Tongue (tissue), 2 donors: ENCODE measurements around the gene BORCS5. TPM values are rescaled to one million over a fixed set of nuclear protein-coding genes. Genes with fewer than 3 reads are reported as not detected.
A peak's percentile ranks its signal among the peaks of the same experiment; 100 is the strongest.
"Not testable (repeated sequence)": the region's sequence is repeated elsewhere in the genome, so short reads cannot be mapped to it uniquely, and the experiment has no call there.

Experiments
- DNase-seq: peaks from one replicate; pipeline ENCODE4 v3.0.0-alpha.2; 2015
- total RNA-seq: library from RNA; depleted of rRNA; stranded (reverse); fragments of >200 nt; gene quantifications from one replicate; pipeline ENCODE4 v1.2.3, GENCODE V29; 2014

BORCS5 gene
- total RNA-seq, 1 donor from 2014 or later = 35.7 TPM

GRCh38 chr12:12488823-12489550 is 132.1 kb downstream of the BORCS5 start:
- no peak for DNase-seq

- no peak for DNase-seq
These were observed 134.7 kb downstream of the BORCS5 start for GRCh38 chr12:12491606-12492005.

- no peak for DNase-seq
These were observed 135.7 kb downstream of the BORCS5 start for GRCh38 chr12:12492547-12492946.

GRCh38 chr12:12495536-12495935 is 138.7 kb downstream of the BORCS5 start:
- DNase-seq = no peak

GRCh38 chr12:12498210-12498609 is 141.3 kb downstream of the BORCS5 start:
- DNase-seq = no peak

GRCh38 chr12:12499909-12500604 is 143.2 kb downstream of the BORCS5 start:
- no peak for DNase-seq

GRCh38 chr12:12501121-12501520 is 144.2 kb downstream of the BORCS5 start:
- DNase-seq = no peak

DNA sequence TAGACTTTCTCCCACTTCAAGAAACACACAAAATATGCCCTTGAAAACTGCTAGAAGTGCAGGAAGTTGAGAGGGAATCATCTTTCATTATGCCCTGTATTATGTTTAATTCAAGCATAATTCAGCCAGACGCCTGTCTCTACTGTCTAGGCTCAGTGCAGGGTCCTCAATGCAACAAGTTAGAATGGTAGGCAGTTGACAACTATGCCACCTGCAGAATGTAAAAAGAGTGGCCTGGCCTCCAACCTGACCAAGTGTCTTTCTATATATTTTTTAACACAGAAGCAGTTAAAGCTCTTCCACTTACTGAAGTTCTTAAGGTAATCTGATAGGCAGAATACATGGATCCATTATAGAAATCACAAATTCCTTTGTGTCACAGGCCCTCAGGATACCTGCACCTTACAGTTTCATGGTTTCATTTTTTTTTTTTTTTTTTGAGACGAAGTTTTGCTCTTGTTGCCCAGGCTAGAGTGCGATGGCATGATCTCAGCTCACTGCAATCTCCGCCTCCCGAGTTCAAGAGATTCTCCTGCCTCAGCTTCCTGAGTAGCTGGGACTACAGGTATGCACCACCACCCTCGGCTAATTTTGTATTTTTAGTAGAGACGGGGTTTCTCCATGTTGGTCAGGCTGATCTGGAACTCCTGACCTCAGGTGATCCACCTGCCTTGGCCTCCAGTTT is 145.4 kb downstream of the BORCS5 start:
- not testable (repeated sequence) for DNase-seq

DNA sequence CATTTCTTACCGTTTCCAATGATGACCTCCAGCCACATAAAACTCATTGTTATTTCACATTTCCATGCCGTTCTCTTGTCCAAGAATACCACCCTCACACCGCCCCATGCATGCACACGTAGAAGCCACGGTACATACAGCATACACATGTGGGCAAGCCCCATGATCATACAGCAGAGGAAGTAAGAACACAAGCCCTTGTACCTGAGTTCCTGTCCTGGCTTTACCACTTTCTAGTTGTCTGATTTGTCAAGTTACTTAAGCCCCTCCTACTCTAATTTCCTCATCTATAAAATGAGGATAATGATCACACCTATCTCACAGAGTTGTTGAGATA is 145.9 kb downstream of the BORCS5 start:
- DNase-seq = no peak

DNA sequence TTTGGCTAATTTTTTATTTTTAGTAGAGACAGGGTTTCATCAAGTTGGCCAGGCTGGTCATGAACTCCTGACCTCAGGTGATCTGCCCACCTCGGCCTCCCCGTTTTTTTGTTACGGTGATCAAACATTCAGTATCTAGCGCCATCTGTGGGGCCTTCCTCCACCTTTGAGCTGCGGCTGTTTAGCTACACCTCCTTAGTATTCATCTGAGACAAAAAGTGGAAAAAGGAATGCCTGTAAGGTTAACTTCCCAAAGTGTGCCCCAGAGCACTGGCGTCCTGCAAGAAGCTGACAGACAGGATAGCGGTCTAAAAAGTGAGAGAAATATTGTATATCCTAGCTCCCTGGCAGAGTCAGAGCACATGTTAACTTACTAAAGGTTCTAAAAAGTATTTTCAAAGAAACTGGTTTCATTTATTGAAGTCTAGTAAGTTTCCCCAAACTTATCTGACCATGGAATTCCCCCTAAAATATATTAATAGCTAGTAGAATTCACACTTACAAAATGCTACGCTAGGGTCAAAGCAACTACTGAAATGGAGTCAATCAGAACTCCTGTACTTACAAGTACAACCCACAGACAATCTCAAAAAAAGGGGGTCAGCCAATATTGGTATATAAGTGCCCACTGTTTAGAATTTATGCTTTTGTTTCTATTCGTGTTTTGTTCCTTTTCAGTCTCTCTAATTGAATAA is 146.7 kb downstream of the BORCS5 start:
- DNase-seq = no peak

DNA sequence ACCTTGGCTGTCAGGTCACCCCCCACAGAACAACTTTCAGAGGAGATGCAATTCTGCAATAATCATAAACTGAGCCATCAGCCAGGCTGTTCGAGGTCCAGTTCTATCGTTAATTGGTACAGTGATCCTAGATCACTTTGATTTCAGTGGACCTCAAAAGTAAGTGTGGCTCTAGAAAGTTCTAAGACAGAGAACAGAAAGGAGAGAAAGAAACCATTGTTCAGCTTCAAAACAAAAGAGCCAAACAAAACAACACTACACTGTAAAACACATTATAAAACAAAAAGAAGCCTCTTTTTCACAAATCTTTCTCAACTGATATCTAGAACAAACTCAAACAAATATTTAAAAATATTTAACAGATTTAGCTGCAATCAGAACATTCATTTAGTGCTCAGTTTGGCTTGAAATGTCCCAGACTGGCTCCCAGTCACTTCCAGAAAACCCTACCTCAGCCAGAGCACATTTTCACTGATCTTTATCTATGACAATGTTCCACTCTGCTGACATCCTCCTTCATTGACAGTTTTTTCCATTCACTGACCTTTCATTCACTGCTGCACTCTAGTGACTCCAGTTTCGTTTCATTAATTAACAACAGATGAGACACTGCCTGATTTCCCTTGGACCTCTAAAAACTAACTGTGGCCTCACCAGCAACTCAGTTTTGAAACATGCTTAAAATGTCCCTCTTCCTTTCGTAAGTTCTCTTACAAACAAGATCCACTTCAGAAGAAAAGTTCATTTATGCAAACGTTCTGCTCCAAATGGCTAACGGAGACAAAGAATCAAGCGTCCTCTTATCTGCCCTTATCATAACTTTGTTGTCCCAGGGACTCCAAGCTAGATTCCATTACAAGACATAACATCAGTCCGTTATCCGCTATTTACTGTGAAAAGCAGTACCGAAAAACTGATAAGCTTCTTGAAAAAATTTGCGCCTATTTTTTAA is 148.9 kb downstream of the BORCS5 start:
- DNase-seq = peak; percentile 65

DNA sequence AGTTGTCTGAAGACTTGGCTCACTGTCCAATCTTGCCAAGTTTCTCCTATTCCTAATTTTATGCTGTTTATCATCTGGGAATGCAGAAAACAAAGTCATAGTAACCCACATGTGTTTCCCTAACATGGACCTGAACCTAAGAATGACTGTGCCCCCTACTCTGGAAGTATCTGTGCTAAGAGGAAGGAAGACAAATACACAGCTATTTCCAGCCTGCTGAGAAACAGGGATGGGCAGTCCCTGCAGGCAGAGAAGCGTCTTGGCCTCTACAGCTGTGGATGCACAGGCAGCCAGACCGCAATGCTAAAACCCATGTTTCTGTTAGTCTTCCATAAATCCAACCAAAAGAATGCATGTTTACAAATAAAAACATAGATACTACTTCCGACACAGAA is 149.6 kb downstream of the BORCS5 start:
- peak; percentile 64 for DNase-seq

- peak; percentile 21 for DNase-seq
These were observed 150.2 kb downstream of the BORCS5 start for GRCh38 chr12:12507121-12507520.

GRCh38 chr12:12508612-12509011 is 151.7 kb downstream of the BORCS5 start:
- no peak for DNase-seq

DNA sequence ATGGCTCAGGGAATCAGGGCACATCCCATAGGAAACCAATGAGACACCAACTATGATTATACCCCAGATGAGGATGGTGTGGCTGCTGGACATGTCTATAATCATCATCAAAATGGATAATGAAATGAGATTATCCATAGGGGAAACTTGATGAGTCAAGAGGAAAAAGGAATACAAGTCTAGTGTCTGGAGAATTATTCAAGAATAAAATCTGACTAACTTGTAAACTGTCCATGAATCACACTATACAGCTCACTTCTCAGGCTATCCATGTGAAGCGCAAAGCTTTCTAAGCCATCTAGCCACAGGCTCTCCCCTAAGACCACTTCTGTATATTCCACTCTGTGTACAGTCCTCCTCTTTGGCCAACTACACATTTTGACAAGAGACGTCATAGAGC is 153.3 kb downstream of the BORCS5 start:
- no peak for DNase-seq

DNA sequence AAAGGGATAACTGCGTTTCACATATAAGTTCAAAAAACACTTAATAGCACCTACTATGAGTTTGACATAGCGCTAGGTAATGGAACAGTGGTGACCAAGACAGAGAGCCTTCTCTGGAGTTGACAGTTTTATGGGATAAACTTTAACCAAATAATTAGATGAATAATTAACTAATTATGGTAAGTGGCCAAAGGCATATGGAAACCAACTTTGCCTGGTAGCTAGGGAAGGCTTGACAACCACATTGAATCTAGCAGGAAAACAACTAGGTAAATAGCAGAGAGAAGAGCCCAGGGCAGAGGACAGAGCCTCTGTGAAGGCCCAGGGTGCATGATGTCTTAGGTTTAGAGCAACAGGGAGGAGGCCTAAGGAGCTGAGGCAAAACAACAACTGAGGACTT is 153.7 kb downstream of the BORCS5 start:
- DNase-seq = no peak

DNA sequence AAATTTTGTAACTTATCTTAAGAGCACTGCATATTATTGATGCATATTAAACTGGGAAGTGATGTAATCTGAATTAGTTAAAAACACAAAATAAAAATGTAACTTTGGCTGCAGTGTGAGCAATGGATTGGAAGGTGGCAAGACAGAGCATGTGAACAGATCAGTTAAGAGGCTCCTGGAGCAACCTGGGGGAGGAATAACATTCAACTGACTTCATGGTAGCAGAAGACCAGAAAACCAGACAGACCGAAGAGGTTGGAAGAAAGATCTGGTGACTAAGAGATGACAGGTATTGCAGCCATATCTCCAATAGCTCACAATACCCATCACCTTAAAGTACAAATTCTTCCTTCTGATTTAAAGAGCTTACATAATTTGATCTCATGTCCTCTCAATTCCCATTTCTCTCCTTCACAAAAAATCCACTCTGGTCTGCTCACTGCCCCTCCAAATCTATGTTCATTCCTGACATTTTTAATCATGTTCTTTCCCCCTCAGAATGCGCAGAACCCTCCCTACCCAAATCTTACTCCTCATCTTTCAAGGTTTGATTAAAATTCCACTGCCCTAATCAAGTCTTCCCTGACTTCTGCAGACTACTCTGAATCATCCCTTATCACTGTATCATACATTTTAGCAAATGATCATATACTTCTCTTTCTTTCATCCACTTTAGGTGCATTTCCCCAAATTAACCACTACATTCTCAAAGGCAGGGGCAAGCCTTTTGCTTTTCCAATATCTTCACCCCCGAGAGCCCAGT is 154.3 kb downstream of the BORCS5 start:
- no peak for DNase-seq

GRCh38 chr12:12511895-12512711 is 155.2 kb downstream of the BORCS5 start:
- DNase-seq = no peak

GRCh38 chr12:12513416-12514006 is 156.6 kb downstream of the BORCS5 start:
- DNase-seq = no peak

DNA sequence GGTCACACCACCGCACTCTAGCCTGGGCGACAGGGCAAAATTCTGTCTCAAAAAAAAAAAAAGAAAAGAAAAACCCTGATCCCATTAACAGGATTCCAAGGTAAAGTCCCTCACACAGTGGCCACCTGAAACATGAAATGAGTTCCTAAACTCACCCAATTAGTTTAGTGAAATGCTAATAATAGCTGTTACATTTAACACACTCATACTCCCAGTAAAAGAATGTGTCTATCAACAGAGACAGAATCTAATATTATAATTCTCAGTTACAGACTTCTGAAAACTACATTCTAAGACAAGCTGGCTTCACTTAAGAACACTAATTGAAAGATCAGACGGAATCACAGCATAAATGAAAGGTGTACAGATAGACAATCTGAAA is 161.6 kb downstream of the BORCS5 start:
- no peak for DNase-seq
